Stimulated activated CD8-positive, alpha-beta memory T cell treated with anti-CD3 and anti-CD28 coated beads, Interleukin-15, amount 100 ng/mL, for 1 hour (primary cell): ENCODE measurements around the gene SEMA3E.
"Not testable (repeated sequence)": the region's sequence is repeated elsewhere in the genome, so short reads cannot be mapped to it uniquely, and the experiment has no call there.

Source experiments
- DNase-seq: peaks from one replicate; pipeline ENCODE4 v3.0.0-alpha.2; 2020; ENCODE audit warnings: low read depth

SEMA3E gene

DNA sequence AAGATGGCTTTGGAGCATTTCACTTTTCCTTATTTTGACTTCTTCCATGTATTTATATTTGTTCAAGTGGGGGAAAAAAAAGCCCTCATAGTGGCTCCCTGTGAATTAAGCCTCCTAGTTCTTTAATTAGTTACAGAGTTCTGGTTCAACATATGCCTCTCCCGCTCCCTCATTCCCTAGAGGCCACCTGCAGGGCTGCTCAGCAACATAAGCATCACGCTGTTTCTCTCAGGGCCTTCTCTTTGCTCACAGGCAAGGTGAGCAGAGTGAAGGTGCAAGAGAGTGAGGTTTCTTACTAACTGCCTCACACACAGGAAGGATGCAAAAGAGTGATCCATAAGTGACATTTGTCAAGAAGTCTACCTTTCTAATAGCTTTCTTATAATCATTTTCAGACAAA lies 196.7 kb downstream of the SEMA3E start:
- no peak for DNase-seq

DNA sequence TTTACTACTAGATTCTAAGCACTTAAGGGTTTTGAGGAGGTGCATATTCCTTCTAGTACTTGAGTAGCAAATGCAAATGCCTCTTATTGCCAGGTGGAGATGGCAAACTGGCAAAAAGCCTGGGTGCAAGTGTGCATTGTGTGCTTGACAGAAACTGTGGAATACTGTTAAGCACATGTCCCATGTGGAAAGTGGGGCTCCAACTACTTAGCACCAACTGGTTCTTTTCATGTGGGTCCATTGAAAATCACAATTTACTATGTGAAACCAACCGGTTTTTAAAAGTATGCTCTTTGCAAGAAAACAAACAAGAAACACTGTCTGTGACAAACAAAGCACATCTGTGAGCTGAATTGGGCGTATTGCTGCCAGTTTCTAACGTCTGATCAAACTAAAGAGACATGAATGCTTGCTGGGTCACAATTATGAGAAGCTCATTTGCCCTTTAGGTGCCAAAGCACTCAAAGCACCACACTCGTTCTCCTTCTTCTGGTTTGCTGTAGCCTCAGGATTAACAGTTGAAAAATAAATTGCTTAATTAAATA lies 197.4 kb downstream of the SEMA3E start:
- no peak for DNase-seq

DNA sequence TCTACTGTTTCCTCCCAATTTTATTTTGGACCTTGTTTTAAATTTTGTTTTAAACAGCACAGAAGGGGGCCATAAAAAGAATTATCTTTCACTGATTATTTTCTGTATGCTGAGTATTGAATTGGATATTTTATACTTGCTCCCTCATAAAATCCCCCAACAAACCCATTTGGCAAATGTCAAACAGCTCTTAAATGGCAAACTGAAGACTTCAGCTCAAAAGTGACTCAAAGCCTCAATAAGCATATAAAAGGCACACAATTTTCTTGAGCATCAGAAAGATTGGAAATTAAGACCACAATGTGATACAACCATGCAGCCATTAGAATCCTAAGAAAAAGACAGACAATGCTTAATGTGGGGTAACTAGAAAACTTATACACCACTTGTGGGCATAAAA lies 199.2 kb downstream of the SEMA3E start:
- DNase-seq, result no peak

DNA sequence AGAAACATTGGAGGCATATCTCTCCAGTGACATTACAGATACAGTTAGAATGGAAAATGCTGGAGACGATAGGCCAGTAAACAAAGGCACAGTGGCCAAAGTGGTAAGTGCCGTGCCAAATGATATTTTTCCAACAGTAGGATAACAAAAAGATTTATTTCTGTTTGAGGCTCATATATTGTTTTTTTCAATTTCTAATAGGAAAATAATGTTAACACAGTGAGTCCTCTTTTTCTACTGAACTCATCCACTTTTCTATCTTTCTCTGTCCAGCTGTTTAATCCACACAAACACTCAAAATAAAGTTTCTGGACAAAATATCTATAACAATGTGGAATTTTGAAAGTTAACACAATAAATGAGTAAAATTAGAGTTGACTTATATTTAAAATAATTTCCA lies 201.3 kb downstream of the SEMA3E start:
- DNase-seq, result no peak

DNA sequence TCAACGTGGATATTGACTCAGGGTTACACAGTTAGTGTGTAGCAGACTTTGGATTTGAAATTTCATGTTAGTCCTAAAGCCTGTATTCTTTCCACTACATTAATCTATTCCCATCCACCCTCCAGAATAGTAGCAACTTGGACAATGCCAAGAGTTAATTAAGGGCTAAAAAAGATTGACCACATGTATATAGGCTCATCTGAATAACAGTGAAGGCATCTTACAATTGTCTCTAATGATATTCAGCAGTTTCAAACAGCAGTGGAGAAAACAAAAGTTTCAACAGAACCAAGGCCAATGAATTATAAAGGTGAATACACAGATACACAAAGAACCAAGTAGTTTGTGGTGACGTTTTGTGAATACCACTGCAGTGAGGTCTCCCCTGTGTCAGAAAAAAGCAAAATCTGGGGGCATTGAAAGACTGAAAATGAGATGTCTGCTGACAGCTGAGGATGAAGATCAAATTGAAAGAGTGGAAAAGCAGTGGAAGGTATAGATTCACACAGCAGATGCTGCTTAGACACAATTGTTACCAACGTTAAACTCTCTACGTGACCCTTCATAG lies 202.8 kb downstream of the SEMA3E start:
- DNase-seq, result no peak

DNA sequence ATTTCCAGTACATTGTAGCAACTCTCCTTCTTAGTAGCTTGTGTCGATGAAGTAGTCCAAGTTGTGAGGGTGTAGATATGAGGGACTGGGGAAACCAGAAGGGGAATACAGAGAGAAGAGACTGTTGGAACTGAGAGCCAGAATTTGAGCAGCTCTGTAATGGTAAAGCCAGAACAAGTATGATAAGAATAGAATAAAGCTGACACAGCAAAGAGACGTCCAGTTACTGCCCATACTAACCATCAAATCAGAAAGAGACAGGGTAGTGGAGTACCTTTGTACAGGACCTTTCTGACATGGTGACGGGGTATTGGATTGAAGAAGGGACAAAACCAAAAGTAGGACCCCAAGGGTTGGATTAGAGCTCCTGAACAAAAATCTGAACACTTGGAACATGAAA lies 206.0 kb downstream of the SEMA3E start:
- no peak for DNase-seq

DNA sequence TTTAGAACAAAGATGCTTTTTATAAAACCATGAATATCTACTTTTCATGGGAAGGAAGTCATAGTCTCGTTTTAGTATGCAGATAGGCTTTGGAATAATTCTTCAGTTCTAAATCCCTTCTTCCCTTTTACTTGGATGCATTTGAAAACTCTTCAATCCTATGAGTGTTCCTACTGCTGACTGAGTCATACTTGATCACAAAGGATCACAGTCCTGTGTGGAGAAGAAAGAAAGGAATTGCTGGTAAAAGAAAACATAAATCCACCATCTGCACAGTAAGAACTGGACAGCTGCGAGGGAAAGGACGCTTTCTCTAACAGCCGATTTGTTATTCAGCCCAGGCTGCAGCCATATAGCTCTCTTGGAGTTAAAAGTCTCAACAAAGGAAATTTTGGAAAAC lies 209.9 kb downstream of the SEMA3E start:
- DNase-seq, result no peak

DNA sequence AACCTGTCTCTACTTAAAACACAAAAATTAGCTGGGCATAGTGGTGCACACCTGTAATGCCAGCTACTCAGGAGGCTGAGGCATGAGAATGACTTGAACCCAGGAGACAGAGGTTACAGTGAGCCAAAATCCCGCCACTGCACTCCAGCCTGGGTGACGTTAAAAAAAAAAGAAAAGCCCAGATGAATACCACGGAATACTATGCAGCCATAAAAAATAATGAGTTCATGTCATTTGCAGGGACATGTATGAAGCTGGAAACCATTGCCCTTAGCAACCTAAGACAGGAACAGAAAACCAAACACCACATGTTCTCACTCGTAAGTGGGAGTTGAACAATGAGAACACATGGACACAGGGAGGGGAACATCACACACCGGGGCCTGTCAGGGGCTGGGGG lies 218.7 kb downstream of the SEMA3E start:
- not testable (repeated sequence) for DNase-seq

DNA sequence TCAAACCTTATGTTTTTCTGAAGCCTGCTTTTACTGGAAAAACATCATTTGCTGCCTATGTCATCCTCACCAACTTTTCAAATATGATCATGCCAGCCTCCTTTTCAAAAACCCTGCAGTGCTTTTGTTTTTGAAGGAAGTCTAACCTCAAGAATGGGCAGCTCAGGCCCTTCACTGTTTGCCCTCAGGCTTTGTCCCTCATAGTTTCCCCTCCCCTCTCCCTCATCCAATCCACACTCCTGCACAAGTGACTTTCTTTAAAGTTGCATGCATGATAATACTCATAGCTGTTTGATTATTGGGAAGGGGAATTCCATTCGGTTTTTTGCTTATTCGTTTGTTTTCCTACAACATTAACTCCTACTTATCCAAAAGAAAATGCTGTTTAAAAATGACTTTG lies 219.4 kb downstream of the SEMA3E start:
- no peak for DNase-seq

DNA sequence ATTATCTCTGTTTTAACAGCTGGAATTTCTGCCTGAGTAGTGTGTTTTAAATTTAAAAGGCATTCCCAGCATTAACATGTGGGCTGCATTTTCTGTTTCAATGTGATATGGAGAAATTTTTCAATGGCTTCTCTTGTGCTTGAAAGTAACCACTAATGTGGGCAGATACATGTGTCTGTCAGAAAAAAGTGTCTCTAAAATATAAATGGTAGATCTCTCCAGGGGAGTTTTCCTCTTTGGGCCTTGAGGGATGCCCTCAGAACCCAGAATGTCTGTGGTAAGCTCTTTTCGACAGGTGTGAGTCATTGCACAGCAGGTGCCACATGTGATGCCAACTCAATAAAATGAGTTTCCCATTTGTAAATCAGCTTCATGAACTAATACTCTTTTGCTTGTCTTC lies 221.1 kb downstream of the SEMA3E start:
- no peak for DNase-seq

DNA sequence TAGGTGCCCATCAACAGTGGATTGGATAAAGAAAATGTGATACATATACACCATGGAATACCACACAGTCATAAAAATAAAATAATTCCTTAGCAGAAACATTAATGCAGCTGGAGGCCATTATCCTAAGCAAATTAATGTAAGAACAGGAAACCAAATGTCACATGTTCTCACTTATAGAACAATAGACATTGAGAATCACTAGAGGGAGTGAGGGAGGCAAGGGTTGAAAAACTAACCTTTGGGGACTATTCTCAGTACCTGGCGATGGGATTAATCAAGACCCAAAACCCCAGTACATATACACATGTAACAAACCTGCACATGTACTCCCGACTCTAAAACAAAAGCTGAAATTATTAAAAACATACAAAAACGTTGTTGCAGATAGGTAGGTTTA lies 222.6 kb downstream of the SEMA3E start:
- no peak for DNase-seq

DNA sequence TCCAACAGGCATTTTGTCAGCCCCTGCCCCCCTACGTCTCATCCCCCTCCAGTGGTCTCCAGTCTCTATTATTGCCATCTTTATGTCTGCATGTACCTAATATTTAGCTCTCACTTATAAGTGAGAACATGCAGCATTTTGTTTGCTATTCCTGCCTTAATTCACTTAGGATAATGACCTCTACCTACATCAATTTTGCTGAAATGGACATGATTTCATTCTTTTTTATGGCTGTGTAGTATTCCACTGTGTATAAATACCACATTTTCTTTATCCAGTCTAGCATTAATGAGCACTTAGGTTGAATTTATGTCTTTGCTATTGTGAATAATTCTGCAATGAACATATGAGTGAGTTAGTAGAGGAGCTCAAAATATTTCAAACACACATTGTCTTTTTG lies 229.9 kb downstream of the SEMA3E start:
- DNase-seq, result no peak

DNA sequence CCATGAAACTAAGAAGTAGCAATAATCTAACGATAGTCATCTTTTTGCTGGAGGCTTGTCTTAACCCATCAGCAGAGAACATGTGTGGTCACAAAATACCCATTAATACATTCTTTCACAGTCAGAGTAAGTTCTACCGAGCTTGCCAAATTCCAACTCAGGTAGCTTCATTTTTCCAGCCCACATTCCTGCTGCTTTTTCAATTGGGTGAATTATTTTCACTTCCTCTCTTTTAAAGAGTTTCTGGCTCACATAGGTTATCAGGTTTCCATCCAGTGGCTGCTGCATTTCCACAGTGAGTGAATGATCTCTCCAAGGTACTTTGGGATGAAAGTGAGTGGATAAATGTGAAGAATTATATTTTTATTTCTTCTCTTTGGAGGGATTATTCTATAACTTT lies 233.1 kb downstream of the SEMA3E start:
- DNase-seq, result no peak

DNA sequence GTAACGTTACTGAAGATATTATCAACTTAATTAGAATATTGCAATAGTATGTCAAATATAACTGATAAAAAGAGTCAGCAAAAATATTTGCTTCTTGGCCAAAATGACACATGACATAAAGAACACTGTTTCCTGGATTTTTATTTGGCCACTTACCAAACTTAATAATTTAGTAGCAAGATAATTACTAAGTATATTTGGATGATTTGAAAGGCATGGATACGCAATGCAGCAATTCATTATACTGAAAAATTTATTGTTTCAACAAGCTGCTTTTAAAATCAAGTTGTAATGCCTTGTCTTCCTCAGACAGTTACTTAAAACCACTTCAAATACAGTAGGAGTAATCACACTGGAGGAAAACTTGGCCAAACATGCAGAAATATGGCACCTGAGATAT lies 234.0 kb downstream of the SEMA3E start:
- DNase-seq, result no peak

DNA sequence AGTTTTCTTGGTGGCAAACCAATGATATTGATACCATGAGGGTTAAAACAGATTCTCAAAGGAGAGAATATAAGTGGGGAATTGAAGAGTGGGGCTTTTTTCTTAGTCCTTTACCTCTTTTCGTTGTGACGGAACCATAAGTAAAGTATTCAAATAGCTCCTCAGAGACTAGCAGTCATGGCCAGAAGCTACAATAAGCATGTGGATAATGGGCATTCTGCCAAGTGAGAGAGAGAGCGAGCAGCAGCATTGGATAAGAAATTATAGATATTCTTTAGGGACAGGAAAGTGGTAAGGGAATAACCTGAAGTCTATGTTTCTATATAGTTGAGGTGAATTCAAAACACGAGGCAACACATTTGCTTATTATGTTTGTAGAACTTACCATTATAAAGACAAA lies 235.1 kb downstream of the SEMA3E start:
- DNase-seq, result no peak

DNA sequence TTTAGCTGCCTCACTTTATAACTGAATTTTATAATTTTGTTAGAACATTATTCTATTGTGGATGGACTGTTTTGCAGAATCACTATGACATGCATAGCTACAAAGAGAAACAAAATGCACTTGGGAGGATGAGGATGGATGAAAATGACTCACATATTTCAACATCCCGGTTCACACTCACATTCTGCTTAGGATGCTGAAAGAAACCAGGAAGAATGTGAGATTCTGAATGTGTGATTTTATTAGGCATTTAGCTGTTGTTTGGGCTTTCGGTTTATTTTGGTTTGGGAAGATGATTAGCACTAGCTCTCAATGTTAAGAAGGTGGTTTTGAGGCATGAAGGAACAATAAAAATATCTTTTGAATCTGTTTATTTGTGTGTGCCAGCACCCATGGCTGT lies 235.5 kb downstream of the SEMA3E start:
- no peak for DNase-seq

DNA sequence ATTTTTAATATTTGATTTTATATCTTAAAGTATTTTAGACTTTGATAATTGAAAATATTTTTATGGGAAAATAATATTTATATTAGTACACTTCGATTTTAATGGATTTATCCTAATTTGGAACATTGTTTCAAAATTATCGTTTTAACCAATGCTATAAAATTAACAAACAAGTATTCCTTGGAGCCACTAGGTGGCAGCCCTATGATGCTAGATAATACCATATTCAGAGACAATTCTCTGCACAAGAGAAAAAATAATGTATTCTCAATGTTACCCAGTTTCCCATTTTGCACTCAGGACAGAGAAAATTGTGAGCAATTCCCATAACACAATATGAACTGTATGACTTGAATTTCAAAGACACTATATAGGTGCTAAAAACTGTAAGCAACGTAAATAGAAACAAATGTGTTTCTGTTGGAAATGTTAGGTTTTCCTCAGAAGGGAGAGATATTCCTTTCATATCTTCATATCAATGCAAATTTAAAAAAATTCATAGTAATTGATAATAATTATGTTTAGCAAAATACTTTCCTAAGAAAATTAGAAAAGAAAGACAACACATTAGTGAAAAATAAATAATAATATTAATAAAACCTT lies 237.8 kb downstream of the SEMA3E start:
- DNase-seq, result no peak

DNA sequence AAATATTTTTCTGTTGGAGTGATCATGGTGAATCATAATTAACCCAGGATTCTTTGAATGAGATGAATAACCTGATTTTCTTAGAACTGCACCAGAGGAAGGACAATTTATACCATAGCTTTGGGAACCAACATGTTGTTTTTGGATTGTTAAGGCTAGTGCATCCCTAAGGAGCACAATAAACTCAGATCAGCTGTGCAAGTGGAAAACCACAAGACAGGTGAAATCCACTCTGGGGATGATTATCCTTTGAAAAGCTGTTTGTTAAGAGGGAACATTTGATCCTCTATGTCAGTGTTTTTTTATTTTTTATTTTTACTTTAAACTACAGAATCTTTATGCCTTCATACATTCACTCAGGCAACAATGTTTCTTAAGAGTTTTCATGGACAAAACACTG lies 254.2 kb downstream of the SEMA3E start:
- no peak for DNase-seq

DNA sequence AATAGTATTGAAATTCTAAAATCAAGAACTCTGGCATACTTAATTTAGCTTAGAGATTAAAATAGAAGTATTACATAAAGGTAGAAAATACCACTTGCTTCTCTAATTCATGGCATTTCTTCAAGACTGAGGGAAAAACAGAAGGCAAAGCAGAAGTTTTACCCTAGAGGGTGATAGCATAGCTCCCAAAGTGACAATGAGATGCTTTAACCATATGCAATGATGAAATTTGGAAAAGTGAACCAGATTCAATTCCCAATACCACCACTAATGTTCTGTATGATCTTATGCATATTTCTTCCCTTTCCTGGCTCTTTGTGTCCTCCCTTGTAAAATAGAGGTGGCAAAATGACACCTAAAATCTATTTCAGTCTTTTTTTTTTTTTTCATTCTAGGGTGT lies 260.5 kb downstream of the SEMA3E start:
- DNase-seq, result no peak

DNA sequence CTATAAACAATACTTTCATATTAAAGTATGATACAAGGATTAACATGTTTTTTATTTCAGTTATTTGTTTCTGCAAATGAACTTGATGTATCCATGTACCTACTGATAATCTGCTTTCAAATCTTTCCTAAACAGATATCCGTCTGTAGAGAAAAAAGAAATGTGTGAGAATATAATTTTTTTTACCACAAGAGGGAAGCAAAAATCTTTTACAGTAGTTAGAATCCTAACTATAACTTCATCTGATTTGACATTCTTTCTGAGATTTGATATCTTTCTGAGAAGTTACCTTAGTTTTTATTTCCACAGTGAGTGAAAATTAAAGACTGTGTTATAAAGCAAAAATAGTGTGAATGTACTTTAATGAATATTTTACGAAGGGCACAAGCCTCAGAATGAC lies 282.3 kb downstream of the SEMA3E start:
- DNase-seq, result no peak

DNA sequence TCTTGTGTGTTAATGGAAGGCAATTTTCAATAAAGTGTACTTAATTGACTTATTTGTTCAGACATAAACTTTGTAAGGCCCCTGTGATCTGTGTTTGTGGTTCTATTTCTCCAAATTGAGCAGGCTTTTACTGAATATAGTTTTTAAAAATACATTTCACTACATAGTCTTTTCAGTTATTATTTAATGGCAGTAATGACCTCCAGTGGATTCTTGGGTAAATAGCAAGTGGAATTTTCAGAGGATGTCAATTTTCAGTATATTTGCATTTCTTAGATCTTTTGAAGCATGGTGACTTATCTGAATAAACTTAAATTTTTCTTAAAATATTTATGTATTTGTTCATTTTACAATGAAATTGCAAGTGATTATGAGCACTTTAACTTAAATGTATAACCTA lies 283.2 kb downstream of the SEMA3E start:
- no peak for DNase-seq

DNA sequence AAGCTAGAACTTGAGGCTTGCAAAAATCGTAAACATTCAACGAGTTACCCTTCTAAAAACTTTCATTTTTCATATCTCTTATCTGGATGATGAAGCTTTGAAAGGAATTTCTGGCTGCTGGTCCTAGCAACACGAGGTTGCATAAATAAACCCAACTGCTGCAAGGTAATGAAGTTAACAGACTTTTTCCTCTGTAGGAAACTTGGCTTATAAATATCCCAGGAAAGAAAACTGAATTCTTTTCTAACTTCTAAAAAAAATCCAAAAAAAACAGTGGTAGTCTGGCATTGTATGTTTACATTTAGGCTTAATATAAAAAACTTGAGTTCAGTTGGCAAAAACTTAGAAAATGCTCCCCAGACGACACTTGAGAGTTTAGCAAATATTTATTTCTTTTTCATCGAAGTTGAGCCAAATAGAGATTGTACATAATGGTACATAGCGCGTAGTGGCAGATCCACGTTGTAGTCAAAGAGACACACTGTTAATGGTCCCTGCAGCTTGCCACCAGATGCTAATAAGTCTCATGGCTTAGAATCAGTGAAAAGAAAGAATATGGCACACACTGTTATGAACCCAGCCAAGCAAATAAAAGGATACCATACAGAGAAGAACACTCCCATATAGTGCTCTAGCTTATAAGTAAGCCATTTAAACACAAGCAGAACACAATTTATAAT lies 285.9 kb downstream of the SEMA3E start:
- no peak for DNase-seq

DNA sequence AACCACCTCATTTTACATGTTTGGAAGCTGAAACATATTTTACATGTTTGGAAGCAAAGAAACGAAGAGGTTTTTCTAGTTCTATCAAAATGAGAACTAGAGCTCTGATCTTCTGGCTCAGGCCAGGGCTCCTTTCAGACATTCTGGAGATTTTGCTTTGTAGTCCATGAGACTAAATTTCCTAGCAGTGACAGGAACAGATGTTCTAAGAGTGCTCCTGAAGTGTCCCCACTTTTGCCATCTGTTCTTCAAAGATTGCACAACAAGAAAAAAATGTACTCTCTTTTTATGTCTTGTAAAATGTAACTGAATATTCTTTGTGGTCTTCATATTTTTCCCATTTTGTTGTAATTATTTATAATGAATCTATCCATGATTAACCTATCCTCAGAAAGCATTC lies 289.8 kb downstream of the SEMA3E start:
- no peak for DNase-seq

DNA sequence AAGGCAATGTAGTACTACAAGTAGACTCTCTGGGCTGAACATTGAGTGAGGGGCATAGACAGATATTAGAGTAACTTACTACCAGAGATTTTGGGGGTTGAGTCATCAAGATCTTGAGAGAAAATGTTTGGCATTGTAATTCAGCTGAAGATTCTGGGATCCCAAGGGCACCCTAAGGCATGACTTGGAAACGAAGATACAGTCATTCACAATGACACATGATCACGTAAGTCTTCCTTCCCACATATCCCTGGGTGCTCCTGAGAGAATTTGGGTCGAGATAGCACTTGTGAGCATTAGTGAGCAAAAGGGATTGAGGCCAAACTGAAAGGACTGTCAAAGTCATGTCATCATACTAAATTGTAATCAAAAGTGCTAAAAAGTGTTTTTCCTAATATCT lies 293.8 kb downstream of the SEMA3E start:
- no peak for DNase-seq
